NCI-H187 (cell line): Measurements from ENCODE around the gene ACOXL.
"Not testable (repeated sequence)": the region's sequence is repeated elsewhere in the genome, so short reads cannot be mapped to it uniquely, and the experiment has no call there.

Source experiments
- DNase-seq, 2 experiments: peaks; one replicate each; lab custom pipeline; 2025; lab: John Stamatoyannopoulos, UW

ACOXL gene

DNA sequence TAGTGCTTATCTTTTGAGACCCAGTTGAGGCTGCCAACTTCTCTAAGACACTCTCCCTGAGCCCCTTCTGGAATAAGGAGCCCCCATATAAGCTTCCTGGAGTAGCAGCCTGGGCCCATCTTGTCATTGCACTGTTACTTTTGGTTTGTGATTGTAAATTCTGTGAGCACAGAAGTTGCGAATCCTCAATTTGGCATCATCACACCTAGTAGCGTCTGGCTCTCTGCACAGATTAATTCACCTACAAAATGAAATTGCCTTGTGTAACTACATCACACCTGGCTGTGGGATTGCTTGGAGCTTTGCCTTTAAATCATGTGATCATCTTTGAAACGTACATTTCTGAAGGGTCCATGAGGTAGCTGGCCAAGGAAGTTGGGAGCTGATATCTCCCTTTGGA is 195.2 kb downstream of the ACOXL start:
- DNase-seq = no peak

- no peak for DNase-seq
Observed at GRCh38 chr2:110929528-110929927, 197.2 kb downstream of the ACOXL start.

- no peak for DNase-seq
Observed at GRCh38 chr2:110931648-110932047, 199.3 kb downstream of the ACOXL start.

GRCh38 chr2:110933420-110933819 is 201.0 kb downstream of the ACOXL start:
- DNase-seq = no peak

DNA sequence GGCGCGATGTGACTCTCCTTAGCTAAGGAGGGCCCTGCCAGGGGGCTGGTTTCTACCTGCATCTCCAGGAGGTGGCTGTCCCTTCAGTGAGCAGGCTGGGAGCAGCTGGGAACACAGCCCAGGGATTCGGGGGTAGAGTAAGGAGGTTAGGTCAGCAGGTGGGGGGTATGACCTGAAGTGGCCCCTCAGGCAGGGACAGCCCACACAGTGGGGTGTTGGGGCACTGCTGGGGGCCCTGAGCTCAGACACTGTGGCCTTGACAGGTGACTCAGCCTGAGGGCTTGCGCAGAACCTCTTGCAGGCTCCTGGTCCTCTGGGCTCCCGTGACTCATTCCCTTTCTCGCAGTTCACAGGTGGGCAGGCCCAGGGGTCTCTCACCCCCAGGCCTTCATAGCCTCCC is 202.6 kb downstream of the ACOXL start:
- no peak for DNase-seq

GRCh38 chr2:110940376-110940910 is 208.1 kb downstream of the ACOXL start:
- no peak for DNase-seq

GRCh38 chr2:110941226-110941625 is 208.9 kb downstream of the ACOXL start:
- no peak for DNase-seq

DNA sequence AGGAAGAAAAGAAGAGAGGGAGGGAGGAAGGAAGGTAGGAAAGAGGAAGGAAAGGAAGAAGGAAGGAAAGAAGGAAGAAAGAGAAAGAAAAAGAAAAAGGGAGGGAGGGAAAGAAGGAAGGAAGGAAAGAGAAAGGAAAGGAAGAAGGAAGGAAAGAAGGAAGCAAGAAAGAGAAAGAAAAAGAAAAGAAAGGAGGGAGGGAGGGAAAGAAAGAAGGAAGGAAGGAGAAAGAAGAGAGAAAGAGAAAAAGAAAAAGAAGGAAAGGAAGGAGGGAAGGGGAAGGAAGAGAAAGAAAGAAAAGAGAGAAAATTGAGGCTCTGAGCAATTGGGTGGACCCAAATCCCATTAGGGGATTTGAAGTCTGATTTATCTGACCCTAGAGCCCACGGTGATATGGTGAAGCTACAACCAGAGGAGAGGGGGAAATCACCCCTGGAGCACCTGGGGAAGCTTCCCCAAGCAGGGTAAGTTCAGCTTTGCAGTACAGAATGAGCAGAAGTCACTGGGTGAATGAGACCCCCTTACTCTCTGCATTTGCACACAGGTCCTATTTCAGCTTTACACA is 210.8 kb downstream of the ACOXL start:
- no peak for DNase-seq

DNA sequence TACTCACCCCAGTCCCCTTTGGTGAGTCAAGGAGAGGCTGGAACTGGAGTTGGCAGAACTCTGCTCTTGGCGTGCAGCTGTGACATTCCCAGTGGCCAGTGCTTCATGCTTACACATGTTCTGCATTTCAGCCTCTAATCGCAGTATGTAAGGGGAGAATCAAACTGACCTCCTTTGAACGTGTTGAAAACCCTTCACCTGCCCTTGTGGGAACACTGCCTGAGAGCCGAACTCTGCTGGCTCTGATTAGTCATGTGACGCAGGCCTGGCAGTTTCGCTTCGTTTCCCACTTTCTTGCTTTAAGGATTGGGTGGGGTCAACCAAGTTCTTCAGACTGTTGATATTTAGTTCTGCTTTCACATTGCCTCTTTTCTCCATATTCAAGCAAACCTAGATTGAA is 214.5 kb downstream of the ACOXL start:
- DNase-seq = no peak

- DNase-seq = no peak
Observed at GRCh38 chr2:110948027-110948674, 215.8 kb downstream of the ACOXL start.

GRCh38 chr2:110950281-110950680 is 217.9 kb downstream of the ACOXL start:
- no peak for DNase-seq

GRCh38 chr2:110955045-110955444 is 222.7 kb downstream of the ACOXL start:
- no peak for DNase-seq

GRCh38 chr2:110955556-110955955 is 223.2 kb downstream of the ACOXL start:
- no peak for DNase-seq

- DNase-seq = no peak
Observed at GRCh38 chr2:110957293-110957692, 224.9 kb downstream of the ACOXL start.

- DNase-seq = no peak
Observed at GRCh38 chr2:110958346-110959119, 226.2 kb downstream of the ACOXL start.

- no peak for DNase-seq
Observed at GRCh38 chr2:110959198-110959597, 226.8 kb downstream of the ACOXL start.

DNA sequence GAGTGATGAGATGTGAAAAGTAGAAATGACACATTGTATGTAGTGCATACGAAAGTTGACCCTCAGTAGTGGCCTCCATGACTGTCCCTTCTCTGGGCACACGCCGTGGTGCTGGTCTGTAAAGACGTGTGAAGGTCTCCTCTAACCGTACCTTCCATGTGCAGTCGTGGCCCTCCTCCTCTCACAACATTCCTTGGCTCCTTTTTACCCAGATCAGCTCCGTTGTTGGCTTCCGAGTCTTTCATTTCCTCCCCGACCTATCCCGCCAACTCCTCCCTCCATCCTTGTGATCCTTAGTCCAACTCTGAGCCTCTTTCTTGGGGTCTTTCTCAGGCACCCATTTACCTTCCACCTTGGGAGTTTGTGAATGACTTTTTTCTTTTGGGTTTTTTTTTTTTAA is 227.9 kb downstream of the ACOXL start:
- DNase-seq = no peak

DNA sequence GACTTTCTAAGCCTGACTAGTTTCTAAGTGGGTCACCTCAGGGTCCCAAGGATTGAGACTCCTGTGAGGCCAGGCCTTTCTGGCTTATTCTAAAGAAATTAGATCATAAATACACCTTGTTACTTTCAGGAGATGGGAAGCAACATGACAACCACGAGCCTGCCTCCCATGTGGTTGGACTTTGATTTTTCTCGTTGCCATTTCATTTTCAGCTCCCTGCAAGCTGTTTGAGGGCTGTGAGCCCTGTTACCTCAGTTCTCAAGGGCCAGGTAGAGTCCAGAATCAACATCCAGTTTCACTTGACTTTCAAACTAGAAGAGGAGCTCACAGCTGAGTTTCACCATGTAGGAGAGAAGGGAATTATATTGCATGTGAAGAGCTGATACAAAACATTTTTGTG is 228.6 kb downstream of the ACOXL start:
- DNase-seq = no peak

DNA sequence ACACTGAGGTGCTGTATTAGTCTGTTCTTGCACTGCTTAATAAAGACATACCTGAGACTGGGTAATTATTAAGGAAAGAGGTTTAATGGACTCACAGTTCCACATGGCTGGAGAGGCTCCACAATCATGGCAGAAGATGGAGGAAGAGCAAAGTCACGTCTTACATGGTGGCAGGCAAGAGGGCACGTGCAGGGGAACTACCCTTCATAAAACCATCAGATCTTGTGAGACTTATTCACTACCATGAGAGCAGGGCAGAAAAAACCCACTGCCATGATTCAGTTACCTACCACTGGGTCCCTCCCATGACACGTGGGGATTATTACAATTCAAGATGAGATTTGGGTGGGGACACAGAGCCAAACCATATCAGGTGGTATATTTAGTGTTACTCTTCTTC is 229.3 kb downstream of the ACOXL start:
- not testable (repeated sequence) for DNase-seq

- DNase-seq = no peak
Observed at GRCh38 chr2:110969696-110970095, 237.3 kb downstream of the ACOXL start.

GRCh38 chr2:110970201-110970600 is 237.8 kb downstream of the ACOXL start:
- DNase-seq = no peak

DNA sequence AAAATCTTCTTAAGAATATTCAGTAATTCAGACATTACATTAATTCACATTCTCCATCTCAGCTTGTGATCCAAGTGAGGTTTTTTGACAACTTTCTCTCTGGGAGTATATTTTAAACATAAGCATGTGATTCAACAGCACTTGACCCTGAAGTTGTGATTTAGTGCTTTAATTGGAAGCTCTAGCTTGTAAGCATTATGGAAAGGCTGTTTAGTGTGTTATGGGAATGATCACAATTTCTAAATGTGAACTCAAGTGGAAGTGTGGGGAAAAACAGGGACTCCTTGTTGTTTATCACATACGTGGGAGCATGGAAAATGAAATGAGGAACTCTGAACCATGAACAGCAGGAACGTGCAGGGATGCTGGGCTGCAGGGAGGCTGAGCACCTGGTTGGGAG is 239.4 kb downstream of the ACOXL start:
- no peak for DNase-seq

DNA sequence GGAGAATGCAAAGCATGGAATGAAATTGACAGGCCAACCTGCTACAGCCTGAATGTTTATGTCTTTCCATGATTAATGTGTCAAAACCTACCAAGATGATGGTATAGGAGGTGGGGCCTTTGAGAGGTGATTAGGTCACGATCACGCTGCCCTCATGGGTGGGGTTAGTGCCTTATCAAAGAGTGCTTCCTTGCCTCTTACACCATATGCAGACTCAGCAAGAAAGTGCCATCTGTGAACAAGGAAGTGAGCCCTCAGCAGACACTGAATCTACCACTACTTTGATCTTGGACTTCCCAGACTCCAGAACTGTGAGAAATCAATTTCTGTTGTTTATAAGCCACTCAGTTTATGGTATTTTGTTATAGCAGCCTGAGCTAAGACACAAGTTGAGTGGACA is 240.9 kb downstream of the ACOXL start:
- DNase-seq = no peak
